RPMI7951 (cell line): ENCODE measurements around the gene RAB44. TPM values are rescaled to one million over a fixed set of nuclear protein-coding genes. Genes with fewer than 3 reads are reported as not detected.

ENCODE experiments used
- DNase-seq: peaks from one replicate; pipeline ENCODE4 v3.0.0-alpha.2; 2012; ENCODE audit warnings: low read depth
- total RNA-seq: library from RNA; depleted of rRNA; stranded (reverse); fragments of >200 nt; shearing (Covaris generic); gene quantifications from 2 replicates; pipeline ENCODE4 v1.2.3, GENCODE V29; 2014

RAB44 gene
- total RNA-seq, 1 experiment from 2014 or later = not detected

- DNase-seq = peak; percentile 35
Measured at GRCh38 chr6:36729161-36729524, 31.5 kb downstream of the RAB44 start.

- no peak for DNase-seq
Measured at GRCh38 chr6:36730424-36731380, 33.1 kb downstream of the RAB44 start.

GRCh38 chr6:36731622-36732310 lies 34.1 kb downstream of the RAB44 start:
- no peak for DNase-seq

GRCh38 chr6:36733300-36733699 lies 35.7 kb downstream of the RAB44 start:
- DNase-seq = no peak

- no peak for DNase-seq
Measured at GRCh38 chr6:36734486-36735060, 36.9 kb downstream of the RAB44 start.

- DNase-seq = no peak
Measured at GRCh38 chr6:36735110-36736071, 37.8 kb downstream of the RAB44 start.

GRCh38 chr6:36737043-36737785 lies 39.6 kb downstream of the RAB44 start:
- no peak for DNase-seq

GRCh38 chr6:36738108-36738507 lies 40.5 kb downstream of the RAB44 start:
- DNase-seq = no peak

GRCh38 chr6:36739947-36740817 lies 42.6 kb downstream of the RAB44 start:
- no peak for DNase-seq

GRCh38 chr6:36740818-36741179 lies 43.2 kb downstream of the RAB44 start:
- DNase-seq = no peak

GRCh38 chr6:36742146-36742545 lies 44.5 kb downstream of the RAB44 start:
- no peak for DNase-seq

- DNase-seq = no peak
Measured at GRCh38 chr6:36743032-36743431, 45.4 kb downstream of the RAB44 start.

- no peak for DNase-seq
Measured at GRCh38 chr6:36743538-36744303, 46.1 kb downstream of the RAB44 start.

GRCh38 chr6:36744304-36744673 lies 46.7 kb downstream of the RAB44 start:
- DNase-seq = no peak

GRCh38 chr6:36745283-36745682 lies 47.7 kb downstream of the RAB44 start:
- no peak for DNase-seq

GRCh38 chr6:36745836-36746235 lies 48.2 kb downstream of the RAB44 start:
- DNase-seq = no peak

GRCh38 chr6:36746251-36746650 lies 48.6 kb downstream of the RAB44 start:
- DNase-seq = no peak

GRCh38 chr6:36749829-36750489 lies 52.3 kb downstream of the RAB44 start:
- no peak for DNase-seq

GRCh38 chr6:36751091-36751490 lies 53.5 kb downstream of the RAB44 start:
- no peak for DNase-seq
